Tibial nerve (tissue), 4 donors: ENCODE data around the gene WDR81. TPM values are rescaled to one million over a fixed set of nuclear protein-coding genes. Genes with fewer than 3 reads are reported as not detected.
"Not testable (repeated sequence)": the region's sequence is repeated elsewhere in the genome, so short reads cannot be mapped to it uniquely, and the experiment has no call there.

Source experiments
- DNase-seq, 2 donors: peaks; one replicate each; pipeline ENCODE4 v3.0.0-alpha.2; 2019; ENCODE audit warnings: low spot score in 2 of 2
- H3K27ac ChIP-seq, 4 donors: fragments of 200-600 bp; sonication (generic) in 3 of 4; one replicate each; pipeline ENCODE4 v1.5.1; 2017 to 2019; ENCODE audit warnings: mild to moderate bottlenecking in 1 of 4
- H3K27me3 ChIP-seq, 2 donors: fragments of 200-600 bp; sonication (generic) in 1 of 2; one replicate each; pipeline versions ENCODE4 v1.5.1 to v1.6.0; 2017 to 2019
- H3K36me3 ChIP-seq, 3 donors: fragments of 200-600 bp; sonication (generic); one replicate each; pipeline ENCODE4 v1.5.1; 2018 to 2019
- H3K4me1 ChIP-seq, 4 donors: fragments of 200-600 bp; sonication (generic) in 3 of 4; one replicate each; pipeline ENCODE4 v1.5.1; 2017 to 2019
- H3K4me3 ChIP-seq, 4 donors: fragments of 200-600 bp; sonication (generic) in 3 of 4; one replicate each; pipeline ENCODE4 v1.5.1; 2017 to 2019; ENCODE audit warnings: mild to moderate bottlenecking in 1 of 4, moderate library complexity in 1 of 4
- H3K9me3 ChIP-seq, 4 donors: fragments of 200-600 bp; sonication (generic) in 3 of 4; one replicate each; pipeline ENCODE4 v1.5.1; 2017 to 2019
- CTCF ChIP-seq, 5 experiments: fragments of 200-600 bp in 3 of 5; fragments of 450-650 bp in 2 of 5; sonication (generic) in 3 of 5; IDR thresholded peaks; one replicate each; pipeline ENCODE4 v1.5.1; 2016 to 2019; ENCODE audit warnings: antibody characterized with exemption in 5 of 5, mild to moderate bottlenecking in 3 of 5, moderate library complexity in 2 of 5
- EP300 ChIP-seq, 2 donors: sonication (generic); formaldehyde crosslinking; IDR thresholded peaks; one replicate each; pipeline ENCODE4 v1.6.1; 2017; ENCODE audit warnings: antibody characterized with exemption in 2 of 2, mild to moderate bottlenecking in 1 of 2
- POLR2A ChIP-seq, 2 donors: fragments of 450-650 bp; IDR thresholded peaks; one replicate each; pipeline ENCODE4 v1.6.1; 2017; ENCODE audit warnings: antibody characterized with exemption in 2 of 2, mild to moderate bottlenecking in 2 of 2, moderate library complexity in 2 of 2
- WGBS, 2 donors: methylation state at CpG; one replicate each; pipeline ENCODE4 v1.1.5; 2018; 5-methylcytosine and 5-hydroxymethylcytosine counted together
- total RNA-seq, 4 donors: library from RNA; depleted of rRNA; stranded (reverse); fragments of >200 nt; gene quantifications; one replicate each; pipeline ENCODE4 v1.1.0, GENCODE V29; 2016

WDR81 gene
- total RNA-seq, 4 donors from 2014 or later, result 54.4 to 111 (median 92.0) TPM

- H3K4me1 ChIP-seq, result peaks cover 0 to 28% (median 15%) of the 10 kb centered on the region in 4 donors
- no peaks in the 10 kb centered on the region for H3K27me3 ChIP-seq
- WGBS, 2 donors, result 84 to 91% methylated on average over 7 of the region's 7 CpGs
- no peak for TF ChIP-seq EP300 (IDR thresholded peaks at IDR 0.05)
- no peak for TF ChIP-seq CTCF (IDR thresholded peaks at IDR 0.05)
- TF ChIP-seq POLR2A (IDR thresholded peaks at IDR 0.05), result no peak
- no peak overlapping the region for H3K27ac ChIP-seq
- H3K9me3 ChIP-seq, result no peaks in the 10 kb centered on the region
- peaks cover 0 to 24% (median 7%) of the 10 kb centered on the region in 3 donors for H3K36me3 ChIP-seq
- DNase-seq, result no peak
- H3K4me3 ChIP-seq, result no peak overlapping the region
Observed at GRCh38 chr17:1686086-1686485, 38.4 kb upstream of the WDR81 start.

- not testable (repeated sequence) for H3K4me3 ChIP-seq, DNase-seq, H3K36me3 ChIP-seq, H3K9me3 ChIP-seq, H3K27ac ChIP-seq, H3K27me3 ChIP-seq
- H3K4me1 ChIP-seq, result peaks cover 0 to 11% (median 5%) of the 10 kb centered on the region in 4 donors
- 69 to 77% methylated on average over 6 of the region's 6 CpGs for WGBS, 2 donors
Observed at GRCh38 chr17:1688405-1688804, 36.1 kb upstream of the WDR81 start.

- H3K4me3 ChIP-seq, result no peak overlapping the region
- no peak for DNase-seq
- H3K4me1 ChIP-seq, result no peaks in the 10 kb centered on the region
- no peak overlapping the region for H3K27ac ChIP-seq
- no peaks in the 10 kb centered on the region for H3K36me3 ChIP-seq
- peaks cover 0 to 2% (median 0%) of the 10 kb centered on the region in 4 donors for H3K9me3 ChIP-seq
- H3K27me3 ChIP-seq, result no peaks in the 10 kb centered on the region
- 76 to 84% methylated on average over 7 to 8 of the region's 8 CpGs for WGBS, 2 donors
- no peak for TF ChIP-seq POLR2A (IDR thresholded peaks at IDR 0.05)
- TF ChIP-seq CTCF (IDR thresholded peaks at IDR 0.05), result no peak
- TF ChIP-seq EP300 (IDR thresholded peaks at IDR 0.05), result no peak
Observed at GRCh38 chr17:1690544-1691221, 33.8 kb upstream of the WDR81 start.

GRCh38 chr17:1693339-1693738 lies 31.2 kb upstream of the WDR81 start:
- Histone ChIP-seq H3K4me1 (no peaks in the 10 kb centered on the region), H3K27ac (no peak overlapping the region), H3K9me3 (peaks cover 0 to 2% (median 0%) of the 10 kb centered on the region in 4 donors), H3K36me3 (no peaks in the 10 kb centered on the region), H3K27me3 (no peaks in the 10 kb centered on the region), H3K4me3 (no peak overlapping the region)
- TF ChIP-seq EP300 (IDR thresholded peaks at IDR 0.05) (no peak), POLR2A (IDR thresholded peaks at IDR 0.05) (no peak), CTCF (IDR thresholded peaks at IDR 0.05) (no peak)
- DNase-seq, result no peak
- 83% methylated on average over 7 of the region's 7 CpGs for WGBS, 2 donors

GRCh38 chr17:1695365-1695764 lies 29.1 kb upstream of the WDR81 start:
- no peaks in the 10 kb centered on the region for H3K27me3 ChIP-seq
- no peak for TF ChIP-seq CTCF (IDR thresholded peaks at IDR 0.05)
- no peak for TF ChIP-seq POLR2A (IDR thresholded peaks at IDR 0.05)
- no peak for TF ChIP-seq EP300 (IDR thresholded peaks at IDR 0.05)
- no peak overlapping the region for H3K27ac ChIP-seq
- WGBS, 2 donors, result 90 to 91% methylated on average over 8 of the region's 8 CpGs
- no peaks in the 10 kb centered on the region for H3K4me1 ChIP-seq
- no peaks in the 10 kb centered on the region for H3K36me3 ChIP-seq
- peaks cover 0 to 2% (median 0%) of the 10 kb centered on the region in 4 donors for H3K9me3 ChIP-seq
- no peak for DNase-seq
- H3K4me3 ChIP-seq, result no peak overlapping the region
